ENCODE data around the gene STMND1.
"Not testable (repeated sequence)": the region's sequence is repeated elsewhere in the genome, so short reads cannot be mapped to it uniquely, and the experiment has no call there.

Gene STMND1

GRCh38 chr6:17101422-17102257 lies at the start of gene STMND1:
Gene STMND1, plus strand, starts transcription at chr6:17102050. Its CDS starts 208 bp downstream, at chr6:17102258.
- peak in 1 of 2 donors; percentile 10 for DNase-seq

GRCh38 chr6:17054647-17055046 lies 47.2 kb upstream of the STMND1 start:
- no peak for DNase-seq

DNA sequence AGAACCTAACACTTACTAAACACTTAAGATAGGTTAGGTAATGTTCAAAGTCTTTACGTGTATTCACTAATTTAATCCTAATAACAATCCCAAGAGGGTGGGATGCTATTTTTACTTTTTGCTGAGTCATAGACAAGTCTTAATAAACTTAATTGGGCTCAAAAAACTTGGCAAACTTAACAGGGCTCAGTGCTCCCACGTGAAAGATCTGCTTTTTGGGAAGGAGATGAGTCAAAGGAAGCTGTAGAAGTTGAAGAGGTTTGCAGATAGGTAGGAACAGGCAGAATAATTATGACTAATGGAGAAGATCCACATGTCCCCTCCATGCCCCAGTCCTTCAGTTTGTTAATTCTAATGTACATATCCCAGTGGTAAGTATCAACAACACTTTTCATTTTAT lies 44.5 kb upstream of the STMND1 start:
- no peak for DNase-seq

DNA sequence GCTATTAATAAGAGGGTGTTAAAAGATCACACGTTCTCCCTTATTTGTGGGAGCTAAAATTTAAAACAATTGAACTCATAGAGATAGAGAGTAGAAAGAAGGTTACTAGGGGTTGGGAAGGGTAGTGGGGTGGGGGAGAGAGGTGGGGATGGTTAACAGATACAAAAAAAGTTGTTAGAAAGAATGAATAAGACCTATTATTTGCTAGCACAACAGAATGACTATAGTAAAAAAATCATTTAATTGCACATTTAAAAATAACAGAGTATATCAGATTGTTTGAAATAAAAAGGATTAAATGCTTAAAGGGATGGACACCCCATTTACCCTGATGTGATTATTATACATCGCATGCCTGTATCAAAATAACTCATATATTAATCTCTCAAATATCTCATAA lies 43.3 kb upstream of the STMND1 start:
- DNase-seq = no peak

DNA sequence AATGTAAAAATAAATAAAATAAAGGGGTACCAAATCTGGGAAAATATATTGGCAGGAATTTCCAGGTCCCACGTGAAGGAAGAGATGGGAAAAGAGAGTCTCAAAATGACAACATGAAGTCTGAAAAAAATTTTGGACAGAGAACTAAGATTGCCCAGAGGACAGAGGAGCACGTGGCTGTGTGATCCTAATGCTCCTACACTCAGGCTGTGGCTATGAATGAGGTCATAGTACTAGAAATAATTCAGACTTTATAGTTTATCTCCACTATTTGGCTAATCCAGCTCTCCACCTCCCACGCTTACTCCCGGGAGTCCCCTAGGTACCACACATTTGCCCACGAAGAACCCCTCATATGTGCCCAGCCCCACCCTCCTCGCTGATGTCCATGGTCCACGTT lies 42.8 kb upstream of the STMND1 start:
- DNase-seq = no peak

GRCh38 chr6:17059850-17060249 lies 42.0 kb upstream of the STMND1 start:
- no peak for DNase-seq

DNA sequence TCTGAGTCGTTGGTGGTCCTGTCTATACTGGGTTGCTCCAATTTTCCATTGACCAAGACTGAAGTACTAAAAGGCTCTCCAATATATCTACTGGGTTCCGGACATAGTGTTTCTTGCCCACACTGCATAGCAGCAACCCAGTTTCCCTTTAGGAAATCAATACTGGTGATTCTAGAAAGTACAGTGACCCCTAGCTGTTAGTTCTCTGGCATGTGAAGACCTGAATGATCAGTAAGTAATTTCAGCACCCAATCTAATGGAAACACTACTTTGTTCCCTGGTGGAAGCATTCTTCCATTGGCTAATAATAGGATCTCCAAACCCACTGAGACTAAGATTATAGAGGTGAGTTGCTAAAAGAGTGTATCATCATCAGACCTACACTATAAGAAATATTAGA lies 40.8 kb upstream of the STMND1 start:
- no peak for DNase-seq

DNA sequence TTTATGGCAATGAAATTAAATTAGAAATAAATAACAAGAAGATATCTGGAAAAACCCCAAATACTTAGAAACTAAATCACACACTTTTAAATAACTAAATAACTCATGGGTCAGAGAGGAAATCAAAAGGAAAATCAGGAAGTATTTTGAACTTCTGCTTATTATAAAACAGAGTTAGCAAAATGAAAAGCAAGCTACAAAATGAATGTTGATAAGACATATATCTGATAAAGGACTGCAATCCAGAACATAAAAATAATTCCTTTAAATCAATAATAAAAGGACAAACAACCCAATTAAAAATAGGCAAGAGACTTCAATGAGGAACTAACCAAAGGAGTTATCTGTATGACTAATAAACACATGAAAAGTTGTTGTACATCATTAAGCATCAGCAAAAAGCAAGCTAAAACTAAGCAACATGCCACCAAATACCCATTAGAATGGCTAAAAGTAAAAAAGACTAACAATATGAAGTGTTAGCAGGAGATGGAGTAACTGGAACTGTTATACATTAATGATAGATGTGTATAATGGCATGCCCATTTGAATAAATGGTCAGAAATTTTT lies 38.9 kb upstream of the STMND1 start:
- DNase-seq = no peak

DNA sequence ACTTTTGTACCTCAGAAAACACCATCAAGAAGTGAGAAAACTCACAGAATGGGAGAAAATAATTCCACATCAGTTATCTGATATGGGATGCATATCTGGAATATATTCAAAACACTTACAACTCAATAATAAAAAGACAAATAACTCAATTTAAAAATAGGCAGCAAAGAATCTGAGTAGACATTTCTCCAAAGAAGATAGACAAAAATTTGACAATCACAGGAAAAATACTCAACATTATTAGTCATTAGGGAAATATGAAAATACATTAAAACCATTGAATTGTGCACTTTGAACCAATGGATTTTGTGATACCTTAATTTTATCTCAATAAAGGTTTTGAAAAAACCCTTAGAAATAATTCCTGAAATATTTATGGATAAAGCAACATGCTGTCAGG lies 36.9 kb upstream of the STMND1 start:
- no peak for DNase-seq

DNA sequence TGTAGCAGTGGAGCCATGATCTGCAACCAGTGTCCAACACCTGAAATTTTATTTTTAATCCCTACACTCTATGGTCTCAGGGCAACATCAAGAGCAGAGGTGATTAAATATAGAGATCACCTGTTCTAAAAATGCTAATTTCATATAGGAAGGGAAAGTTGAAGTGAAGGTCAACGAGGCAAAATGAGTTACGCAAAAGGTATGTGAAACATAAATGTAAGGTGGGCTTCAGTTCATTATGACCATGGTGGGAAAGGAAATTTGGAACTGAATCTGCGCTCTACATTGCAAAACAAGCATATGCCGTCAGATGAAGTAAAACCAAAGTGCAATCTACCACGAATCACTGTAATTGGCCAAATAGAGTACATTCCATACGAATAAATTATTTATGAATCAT lies 35.2 kb upstream of the STMND1 start:
- DNase-seq = no peak

DNA sequence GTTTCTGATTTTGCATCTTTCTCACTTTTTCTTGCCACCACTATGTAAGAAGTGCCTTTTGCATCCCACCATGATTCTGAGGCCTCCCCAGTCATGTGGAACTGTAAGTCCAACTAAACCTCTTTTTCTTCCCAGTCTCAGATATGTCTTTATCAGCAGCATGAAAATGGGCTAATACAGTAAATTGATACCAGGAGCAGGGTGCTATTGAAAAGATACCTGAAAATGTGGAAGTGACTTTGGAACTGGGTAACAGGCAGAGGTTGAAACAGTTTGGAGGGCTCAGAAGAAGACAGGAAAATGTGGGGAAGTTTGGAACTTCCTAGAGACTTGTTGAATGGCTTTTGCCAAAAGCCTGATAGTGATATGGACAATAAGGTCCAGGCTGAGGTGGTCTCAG lies 32.9 kb upstream of the STMND1 start:
- not testable (repeated sequence) for DNase-seq

GRCh38 chr6:17070400-17070799 lies 31.4 kb upstream of the STMND1 start:
- DNase-seq = not testable (repeated sequence)

DNA sequence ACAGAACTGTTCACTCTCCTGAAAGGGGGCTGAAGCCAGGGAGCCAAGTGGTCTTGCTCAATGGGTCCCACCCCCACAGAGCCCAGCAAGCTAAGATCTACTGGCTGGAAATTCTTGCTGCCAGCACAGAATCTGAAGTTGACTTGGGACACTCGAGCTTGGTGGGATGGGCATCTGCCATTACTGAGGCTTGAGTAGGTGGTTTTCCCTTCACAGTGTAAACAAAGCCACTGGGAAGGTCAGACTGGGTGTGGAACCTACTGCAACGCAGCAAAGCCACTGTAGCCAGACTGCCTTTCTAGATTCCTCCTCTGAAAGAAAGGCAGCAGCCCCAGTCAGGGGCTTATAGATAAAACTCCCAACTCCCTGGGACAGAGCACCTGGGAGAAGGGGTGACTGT lies 28.3 kb upstream of the STMND1 start:
- DNase-seq = not testable (repeated sequence)

DNA sequence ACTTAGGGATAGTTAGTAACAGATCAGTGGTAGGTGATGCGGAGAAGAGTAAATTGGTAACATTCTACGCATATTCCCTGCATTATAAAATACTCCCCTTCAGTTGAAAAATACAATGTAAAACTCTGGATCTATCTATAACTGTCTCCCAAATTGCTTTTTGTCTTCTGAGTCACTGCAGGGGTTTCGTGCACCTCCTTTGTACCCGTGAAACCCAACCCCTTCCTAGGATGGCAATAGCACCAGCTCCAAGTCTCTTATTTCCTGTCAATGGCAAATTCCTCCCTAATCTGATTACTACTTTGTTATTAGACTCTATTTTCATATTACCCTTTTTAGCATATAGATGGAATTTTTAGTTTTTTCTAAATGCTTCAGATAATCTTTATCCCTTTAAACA lies 20.6 kb upstream of the STMND1 start:
- DNase-seq = no peak

DNA sequence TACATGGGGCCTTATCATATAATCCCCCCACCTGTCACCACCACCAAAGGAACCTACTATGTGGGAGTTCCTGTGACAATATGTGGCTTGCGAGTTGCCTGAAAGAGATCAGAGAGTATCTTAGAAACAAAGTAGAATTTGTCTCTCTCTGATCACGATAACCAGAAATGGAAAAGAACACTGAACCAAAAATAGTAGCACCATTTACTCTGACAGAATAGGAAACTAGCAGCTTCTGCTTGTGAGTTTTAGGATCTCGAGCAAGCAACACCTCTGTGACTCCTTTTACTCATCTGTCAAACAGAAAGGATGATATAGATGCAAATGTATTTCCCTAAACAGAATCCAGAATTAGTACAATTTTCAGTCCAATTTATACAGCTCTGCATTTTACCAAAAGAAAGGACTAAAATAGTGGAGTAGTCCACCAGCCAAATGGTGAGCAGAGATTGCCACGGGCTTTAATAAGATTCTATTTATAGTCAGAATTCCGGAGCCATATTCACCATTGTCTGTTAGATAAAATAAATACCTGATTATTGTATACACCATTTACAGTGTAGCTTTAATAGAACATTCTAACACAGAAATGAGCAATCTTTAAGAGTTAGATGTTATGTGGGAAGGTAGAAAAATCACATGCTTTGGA lies 19.9 kb upstream of the STMND1 start:
- no peak for DNase-seq

DNA sequence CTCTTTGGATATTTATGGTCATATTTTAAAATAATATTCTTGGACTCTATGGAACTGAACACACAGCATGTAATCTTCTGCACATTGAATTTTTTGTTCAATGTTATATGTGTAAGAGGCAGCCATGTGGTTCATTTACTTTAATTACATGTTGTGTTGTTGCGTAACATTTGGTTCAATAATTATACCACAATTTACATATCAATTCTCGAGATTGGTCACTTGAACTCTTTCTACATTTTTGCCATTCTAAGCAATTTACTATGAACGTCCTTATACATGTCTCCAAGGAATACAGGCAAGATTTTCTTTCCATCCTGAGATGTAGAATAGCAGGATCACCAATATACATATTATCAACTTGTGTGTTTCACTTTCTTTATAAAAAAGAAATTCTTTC lies 18.5 kb upstream of the STMND1 start:
- no peak for DNase-seq

DNA sequence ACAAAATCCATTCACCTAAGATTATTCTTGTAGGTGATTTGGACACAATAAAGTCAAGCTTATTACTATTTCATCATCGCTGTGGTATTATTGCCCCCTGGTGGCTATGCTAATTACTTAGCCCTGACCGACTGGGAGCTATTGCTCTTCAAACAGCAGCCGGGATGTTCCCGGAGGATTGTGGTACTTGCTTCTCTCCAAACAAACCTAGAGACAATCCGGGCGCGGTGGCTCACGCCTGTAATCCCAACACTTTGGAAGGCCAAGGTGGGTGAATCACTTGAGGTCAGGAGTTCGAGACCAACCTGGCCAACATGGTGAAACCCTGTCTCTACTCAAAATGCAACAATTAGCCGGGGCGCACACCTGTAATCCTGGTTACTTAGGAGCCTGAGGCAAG lies 15.4 kb upstream of the STMND1 start:
- peak; percentile 24 to 34 for DNase-seq

GRCh38 chr6:17088091-17088611 lies 13.7 kb upstream of the STMND1 start:
- DNase-seq = no peak

DNA sequence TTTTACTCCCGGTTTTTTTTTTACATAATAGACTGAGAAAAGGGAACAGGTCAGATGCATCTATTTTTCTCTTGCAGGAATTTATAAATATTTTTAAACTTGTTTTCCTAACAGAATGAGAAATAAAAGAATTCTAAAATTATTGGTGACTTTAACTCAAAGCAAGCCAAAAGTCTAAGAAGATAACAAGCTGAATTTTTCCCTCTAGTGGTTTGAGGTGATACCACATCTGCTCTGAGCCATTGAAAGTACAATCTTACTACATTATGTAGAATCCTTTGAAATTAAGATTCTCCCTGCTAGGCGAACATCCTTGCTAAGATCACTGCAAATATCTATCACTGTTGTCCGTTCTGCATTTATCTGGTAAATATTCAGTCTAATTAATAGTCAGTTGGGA lies 10.7 kb upstream of the STMND1 start:
- no peak for DNase-seq

GRCh38 chr6:17093686-17094085 lies 8.2 kb upstream of the STMND1 start:
- DNase-seq = peak in 1 of 2 donors; percentile 5

- no peak for DNase-seq
These were observed 5.8 kb upstream of the STMND1 start for GRCh38 chr6:17096096-17096495.

- DNase-seq = no peak
These were observed 5.2 kb upstream of the STMND1 start for GRCh38 chr6:17096652-17097051.

DNA sequence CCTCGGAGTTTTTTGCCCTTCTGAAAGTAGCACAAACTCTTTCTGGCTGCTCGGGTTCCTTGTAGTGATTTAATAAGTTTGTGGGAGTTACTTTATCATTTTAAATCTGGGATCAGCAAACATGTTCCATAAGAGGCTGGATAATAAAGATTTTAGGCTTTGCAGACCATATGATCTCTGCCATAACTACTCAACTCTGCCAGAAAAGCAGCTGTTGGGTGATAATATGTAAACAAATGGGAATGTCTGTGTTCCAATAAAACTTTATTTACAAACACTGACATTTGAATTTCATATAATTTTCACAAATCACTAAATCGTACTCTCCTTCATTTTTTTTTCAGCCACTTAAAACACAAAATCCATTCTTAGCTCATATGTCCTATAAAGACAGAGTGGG lies 3.9 kb upstream of the STMND1 start:
- no peak for DNase-seq

GRCh38 chr6:17098538-17098937 lies 3.3 kb upstream of the STMND1 start:
- no peak for DNase-seq

Measured in stimulated activated CD4-positive, alpha-beta T cell treated with anti-CD3 and anti-CD28 coated beads, Interleukin-2, amount 100 ng/mL, for 24 hours (primary cell).